Parathyroid adenoma (tissue), 2 donors: Measurements from ENCODE around the gene UNC45B.

Experiments used
- H2AFZ ChIP-seq: fragments of 300-600 bp; sonication (generic); one replicate; pipeline ENCODE4 v1.7.0; 2017; ENCODE audit warnings: antibody characterized with exemption, mild to moderate bottlenecking
- H3K27ac ChIP-seq: fragments of 300-600 bp; sonication (generic); one replicate; pipeline ENCODE4 v1.7.0; 2017
- H3K27me3 ChIP-seq: fragments of 300-600 bp; sonication (generic); one replicate; pipeline ENCODE4 v1.7.0; 2017; ENCODE audit warnings: low read length; ENCODE audit not compliant: control insufficient read depth, insufficient read depth
- H3K36me3 ChIP-seq: fragments of 300-600 bp; sonication (generic); one replicate; pipeline ENCODE4 v1.7.0; 2017; ENCODE audit warnings: low read length; ENCODE audit not compliant: control insufficient read depth, insufficient read depth
- H3K4me1 ChIP-seq: fragments of 300-600 bp; sonication (generic); one replicate; pipeline ENCODE4 v1.7.0; 2017; ENCODE audit warnings: control low read depth
- H3K4me2 ChIP-seq: fragments of 300-600 bp; sonication (generic); one replicate; pipeline ENCODE4 v1.7.0; 2017; ENCODE audit warnings: low read length
- H3K4me3 ChIP-seq: fragments of 300-600 bp; sonication (generic); one replicate; pipeline ENCODE4 v1.7.0; 2017; ENCODE audit warnings: low read depth, low read length
- H3K79me2 ChIP-seq: fragments of 300-600 bp; sonication (generic); one replicate; pipeline ENCODE4 v1.7.0; 2017; ENCODE audit warnings: control low read depth
- H3K9ac ChIP-seq: fragments of 300-600 bp; sonication (generic); one replicate; pipeline ENCODE4 v1.7.0; 2017; ENCODE audit warnings: mild to moderate bottlenecking
- H3K9me3 ChIP-seq: fragments of 300-600 bp; sonication (generic); one replicate; pipeline ENCODE4 v1.7.0; 2017; ENCODE audit warnings: low read length; ENCODE audit not compliant: control insufficient read depth
- TF ChIP-seq, protein P1 (sequence below): fragments of 300-600 bp; sonication (generic); IDR thresholded peaks from one replicate; pipeline ENCODE4 v1.7.0; 2017; ENCODE audit warnings: antibody characterized with exemption, mild to moderate bottlenecking
- donor health status: primary hyperparathyroidism.

UNC45B gene

DNA sequence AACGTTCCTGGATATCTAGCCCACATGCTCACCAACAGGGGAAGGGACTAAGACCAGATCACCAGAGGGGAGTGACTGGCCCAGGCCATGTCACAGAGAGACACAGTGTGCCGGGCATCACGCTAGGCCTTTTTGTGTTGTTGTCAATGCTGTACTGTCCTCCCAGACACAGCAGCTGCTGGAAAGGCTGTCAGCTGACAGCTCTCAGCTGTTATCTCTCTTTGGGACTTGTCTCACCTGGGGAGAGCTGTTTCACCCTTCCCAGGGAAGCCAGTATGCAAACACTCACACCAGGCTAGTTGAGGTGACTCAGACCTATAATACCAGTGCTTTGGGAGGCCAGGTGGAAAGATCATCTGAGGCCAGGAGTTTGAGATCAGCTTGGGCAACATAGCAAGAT, 19.4 kb downstream of the UNC45B start:
- no peaks in the 10 kb centered on the region for H3K9me3 ChIP-seq
- H3K27me3 ChIP-seq = no peaks in the 10 kb centered on the region
- TF ChIP-seq, protein P1, sequence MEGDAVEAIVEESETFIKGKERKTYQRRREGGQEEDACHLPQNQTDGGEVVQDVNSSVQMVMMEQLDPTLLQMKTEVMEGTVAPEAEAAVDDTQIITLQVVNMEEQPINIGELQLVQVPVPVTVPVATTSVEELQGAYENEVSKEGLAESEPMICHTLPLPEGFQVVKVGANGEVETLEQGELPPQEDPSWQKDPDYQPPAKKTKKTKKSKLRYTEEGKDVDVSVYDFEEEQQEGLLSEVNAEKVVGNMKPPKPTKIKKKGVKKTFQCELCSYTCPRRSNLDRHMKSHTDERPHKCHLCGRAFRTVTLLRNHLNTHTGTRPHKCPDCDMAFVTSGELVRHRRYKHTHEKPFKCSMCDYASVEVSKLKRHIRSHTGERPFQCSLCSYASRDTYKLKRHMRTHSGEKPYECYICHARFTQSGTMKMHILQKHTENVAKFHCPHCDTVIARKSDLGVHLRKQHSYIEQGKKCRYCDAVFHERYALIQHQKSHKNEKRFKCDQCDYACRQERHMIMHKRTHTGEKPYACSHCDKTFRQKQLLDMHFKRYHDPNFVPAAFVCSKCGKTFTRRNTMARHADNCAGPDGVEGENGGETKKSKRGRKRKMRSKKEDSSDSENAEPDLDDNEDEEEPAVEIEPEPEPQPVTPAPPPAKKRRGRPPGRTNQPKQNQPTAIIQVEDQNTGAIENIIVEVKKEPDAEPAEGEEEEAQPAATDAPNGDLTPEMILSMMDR = no peak
- H3K27ac ChIP-seq = no peak overlapping the region
- H3K9ac ChIP-seq = no peak overlapping the region
- no peaks in the 10 kb centered on the region for H3K4me1 ChIP-seq
- H3K36me3 ChIP-seq = no peaks in the 10 kb centered on the region
- H3K4me3 ChIP-seq = no peak overlapping the region
- H3K79me2 ChIP-seq = no peaks in the 10 kb centered on the region
- no peak overlapping the region for H2AFZ ChIP-seq
- no peak overlapping the region for H3K4me2 ChIP-seq

DNA sequence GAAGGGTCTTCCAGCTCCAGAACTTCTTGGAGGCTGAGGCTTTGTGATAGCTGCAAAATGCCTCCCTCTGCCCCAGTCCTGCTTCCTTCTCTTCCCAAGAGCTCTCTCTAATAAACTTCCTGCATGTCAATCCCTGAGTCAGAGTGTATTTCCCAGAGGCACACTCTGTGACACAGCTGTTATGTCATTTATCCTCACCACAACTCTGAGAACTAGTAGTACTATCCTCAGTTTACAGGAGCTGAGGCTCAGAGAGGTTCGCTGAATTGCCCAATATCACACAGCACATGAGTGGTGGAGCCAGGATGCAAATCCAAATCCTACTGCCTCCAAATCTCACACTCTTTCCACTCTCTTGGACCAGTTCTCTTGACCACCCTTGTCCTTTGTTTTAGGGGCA, 20.0 kb downstream of the UNC45B start:
- H3K4me2 ChIP-seq = no peak overlapping the region
- H3K4me3 ChIP-seq = no peak overlapping the region
- H2AFZ ChIP-seq = no peak overlapping the region
- no peaks in the 10 kb centered on the region for H3K4me1 ChIP-seq
- H3K9me3 ChIP-seq = no peaks in the 10 kb centered on the region
- no peak overlapping the region for H3K27ac ChIP-seq
- H3K27me3 ChIP-seq = no peaks in the 10 kb centered on the region
- TF ChIP-seq, protein P1 = no peak
- H3K9ac ChIP-seq = no peak overlapping the region
- H3K79me2 ChIP-seq = no peaks in the 10 kb centered on the region
- H3K36me3 ChIP-seq = no peaks in the 10 kb centered on the region

DNA sequence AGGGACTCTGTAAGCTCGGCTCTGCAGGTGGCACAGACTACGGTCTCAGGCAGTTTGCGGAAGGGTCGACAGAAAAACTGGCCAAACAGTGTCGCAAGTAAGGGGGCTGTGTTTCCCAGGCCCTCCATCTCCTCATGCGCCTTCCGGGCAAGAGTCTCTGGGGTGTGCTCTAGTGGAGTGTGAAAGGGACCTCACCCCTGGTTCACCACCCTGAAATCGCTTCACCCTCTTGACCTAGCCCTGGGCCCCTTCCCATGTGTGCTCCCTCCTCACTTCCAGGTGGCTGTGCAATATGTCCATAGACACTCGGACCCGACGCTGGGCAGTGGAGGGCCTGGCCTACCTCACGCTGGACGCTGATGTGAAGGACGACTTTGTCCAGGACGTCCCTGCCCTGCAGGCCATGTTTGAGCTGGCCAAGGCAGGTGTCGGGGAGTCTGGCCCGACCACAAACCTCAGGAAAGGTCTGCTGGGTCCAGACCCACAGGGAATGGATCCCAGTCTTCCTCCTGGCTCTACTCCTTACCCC, 22.3 kb downstream of the UNC45B start:
- Histone ChIP-seq H3K9ac (no peak overlapping the region), H3K4me1 (no peaks in the 10 kb centered on the region), H2AFZ (no peak overlapping the region), H3K79me2 (no peaks in the 10 kb centered on the region), H3K36me3 (no peaks in the 10 kb centered on the region), H3K27ac (no peak overlapping the region), H3K4me3 (no peak overlapping the region), H3K4me2 (no peak overlapping the region), H3K27me3 (no peaks in the 10 kb centered on the region), H3K9me3 (no peaks in the 10 kb centered on the region)
- TF ChIP-seq, protein P1 = no peak

DNA sequence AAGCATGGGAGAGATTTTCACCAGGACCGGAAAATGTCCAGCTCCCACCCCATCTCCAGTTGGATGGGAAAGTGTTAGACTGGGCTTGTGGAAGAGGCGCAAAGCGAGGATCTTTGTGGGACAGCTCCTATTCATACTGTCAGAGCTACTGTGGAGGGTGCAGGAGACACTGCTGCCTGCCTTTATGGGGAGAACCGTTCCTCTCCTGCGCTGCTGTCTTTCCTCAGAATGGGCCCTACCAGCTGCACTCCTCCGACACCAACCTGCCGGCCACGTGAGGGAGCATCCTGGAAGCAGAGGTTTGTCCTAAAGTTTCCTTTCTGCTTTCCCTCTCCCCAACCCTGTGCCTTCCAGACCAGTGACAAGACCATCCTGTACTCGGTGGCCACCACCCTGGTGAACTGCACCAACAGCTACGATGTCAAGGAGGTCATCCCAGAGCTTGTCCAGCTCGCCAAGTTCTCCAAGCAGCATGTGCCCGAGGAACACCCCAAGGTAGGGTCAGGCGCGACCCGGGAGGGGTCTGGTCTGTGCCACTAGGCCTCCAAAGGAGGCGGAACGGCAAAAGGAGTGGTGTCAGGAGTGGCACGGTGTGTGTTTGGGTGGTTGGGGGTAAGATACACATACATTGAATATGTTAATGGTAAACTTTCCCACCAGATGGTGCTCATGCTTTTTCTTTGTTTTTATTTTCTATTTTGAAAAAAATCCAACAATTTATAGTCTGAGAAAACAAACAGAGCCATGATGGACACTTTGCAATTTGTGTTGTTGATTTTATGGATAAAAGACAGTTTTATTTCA, 23.6 kb downstream of the UNC45B start:
- Histone ChIP-seq H3K36me3 (no peaks in the 10 kb centered on the region), H3K27ac (no peak overlapping the region), H3K4me2 (no peak overlapping the region)

More for the DNA sequence above, 23.6 kb downstream of the UNC45B start:
- TF ChIP-seq, protein P1 = no peak
- H3K9me3 ChIP-seq = no peaks in the 10 kb centered on the region
- no peak overlapping the region for H3K4me3 ChIP-seq
- H3K9ac ChIP-seq = no peak overlapping the region
- H3K27me3 ChIP-seq = no peaks in the 10 kb centered on the region
- H3K79me2 ChIP-seq = no peaks in the 10 kb centered on the region
- no peaks in the 10 kb centered on the region for H3K4me1 ChIP-seq
- H2AFZ ChIP-seq = no peak overlapping the region
